HepG2 (cell line): Measurements from ENCODE around the gene PTPRM. TPM values are rescaled to one million over a fixed set of nuclear protein-coding genes. Genes with fewer than 3 reads are reported as not detected.

Source experiments
- ATAC-seq: fragments of 200-7000 bp; cut with Tn5 transposase; 3 replicates; pipeline ENCODE4 v1.9.1; 2020; ENCODE audit warnings: mild to moderate bottlenecking, moderate library complexity
- BruUV-seq: library from RNA; stranded (reverse); fragments of 400-500 nt; replicated peaks from 2 replicates; lab custom pipeline; 2021; lab: Mats Ljungman, UMichigan
- CTCF ChIA-PET: fragments of 300-600 bp; formaldehyde crosslinking; extraction: SDS; loops from one replicate; lab custom pipeline; 2021; ENCODE audit warnings: low total read pairs, inconsistent platforms, low intra/inter-chr PET ratio; lab: Yijun Ruan, JAX
- POLR2A ChIA-PET: fragments of 350-600 bp; sonication (Branson Sonifier 250); formaldehyde crosslinking; loops from one replicate; lab custom pipeline; 2020; ENCODE audit warnings: antibody characterized with exemption, inconsistent platforms; lab: Yijun Ruan, JAX
- DNase-seq: peaks from one replicate; pipeline ENCODE4 v3.0.0-alpha.2; 2015; ENCODE audit warnings: low spot score
- FAIRE-seq: peaks from 3 replicates; lab custom pipeline; 2011; peaks lifted over from hg19 to GRCh38; lab: Jason Lieb, UNC
- H2AFZ ChIP-seq: one replicate; pipeline ENCODE4 v1.6.1; 2011; ENCODE audit warnings: low read length, inconsistent platforms
- H3K27ac ChIP-seq: fragments of 300-600 bp; 3 replicates; pipeline ENCODE4 v1.8.0; 2011; ENCODE audit warnings: mixed run types, mild to moderate bottlenecking, mixed read lengths, low read length, inconsistent platforms; ENCODE audit not compliant: insufficient read depth; ENCODE audit errors: extremely low read length
- H3K27me3 ChIP-seq, 2 experiments: fragments of 200-600 bp in 1 of 2; 2 replicates in 1 of 2; 3 replicates in 1 of 2; pipeline versions ENCODE4 v1.6.0 to v1.8.0; 2011; ENCODE audit warnings: low read length in 2 of 2, mild to moderate bottlenecking in 2 of 2, moderate library complexity in 2 of 2, inconsistent platforms in 1 of 2; ENCODE audit not compliant: insufficient read depth in 2 of 2, control insufficient read depth in 1 of 2
- H3K36me3 ChIP-seq, 2 experiments: fragments of 200-600 bp in 1 of 2; replicated peaks in 1 of 2; 2 replicates in 1 of 2; 3 replicates in 1 of 2; pipeline versions ENCODE4 v1.5.1 to v1.8.0; 2011; ENCODE audit warnings: low read length in 2 of 2, inconsistent platforms in 1 of 2; ENCODE audit not compliant: insufficient read depth in 2 of 2, control insufficient read depth in 1 of 2
- H3K4me1 ChIP-seq: 2 replicates; pipeline ENCODE4 v1.5.1; 2012; ENCODE audit warnings: low read length, inconsistent platforms; ENCODE audit not compliant: insufficient read depth
- H3K4me2 ChIP-seq: 2 replicates; pipeline ENCODE4 v1.6.0; 2011; ENCODE audit warnings: low read depth, low read length, inconsistent platforms
- H3K4me3 ChIP-seq, 3 experiments: fragments of 200-600 bp in 1 of 3; sonication (generic), shearing (Covaris generic) in 1 of 3; replicated peaks in 1 of 3; 2 replicates each; pipeline ENCODE4 v1.5.1; 2011 to 2016; ENCODE audit warnings: low read length in 3 of 3, inconsistent platforms in 2 of 3, low read depth in 2 of 3, mild to moderate bottlenecking in 2 of 3, control low read depth in 1 of 3, mixed read lengths in 1 of 3; ENCODE audit not compliant: insufficient read depth in 1 of 3
- H3K79me2 ChIP-seq: one replicate; pipeline ENCODE4 v1.6.1; 2011; ENCODE audit warnings: low read length, inconsistent platforms; ENCODE audit not compliant: insufficient read depth
- H3K9ac ChIP-seq: 2 replicates; pipeline ENCODE4 v1.6.0; 2011; ENCODE audit warnings: mild to moderate bottlenecking, low read depth, low read length, inconsistent platforms; ENCODE audit not compliant: insufficient read depth
- H3K9me3 ChIP-seq: 2 replicates; pipeline ENCODE4 v1.5.1; 2012; ENCODE audit warnings: mild to moderate bottlenecking, low read length
- H4K20me1 ChIP-seq: 2 replicates; pipeline ENCODE4 v1.6.0; 2011; ENCODE audit warnings: inconsistent platforms, mild to moderate bottlenecking, low read length, moderate library complexity; ENCODE audit not compliant: insufficient read depth
- CCAR2 ChIP-seq: fragments of 200-400 bp; formaldehyde crosslinking; optimal IDR thresholded peaks from 2 replicates; pipeline ENCODE3; 2018; ENCODE audit warnings: low read depth, mild to moderate bottlenecking, low read length, moderate library complexity
- GATAD2A ChIP-seq: IDR thresholded peaks from 2 replicates; pipeline ENCODE4 v1.6.1; 2016
- IRF2 ChIP-seq: IDR thresholded peaks from 2 replicates; pipeline ENCODE4 v1.6.1; 2018; ENCODE audit warnings: missing genetic modification reagents, missing compliant biosample characterization
- RFXAP ChIP-seq: sonication (generic); formaldehyde crosslinking; IDR thresholded peaks from 2 replicates; pipeline ENCODE4 v1.4.0; 2020; ENCODE audit warnings: missing genetic modification reagents, borderline replicate concordance
- SNRNP70 ChIP-seq: fragments of 200-400 bp; formaldehyde crosslinking; IDR thresholded peaks from 2 replicates; pipeline ENCODE4 v1.6.1; 2017; ENCODE audit warnings: mild to moderate bottlenecking, low read depth, low read length, moderate library complexity
- SOX13 ChIP-seq, 3 experiments: fragments of 450-650 bp in 1 of 3; sonication (generic) in 1 of 3; formaldehyde crosslinking in 1 of 3; IDR thresholded peaks in 2 of 3; conservative IDR thresholded peaks in 1 of 3; 2 replicates each; pipeline versions ENCODE4 v1.5.0 to v1.6.1; 2016 to 2020; ENCODE audit warnings: antibody characterized with exemption in 1 of 3, mild to moderate bottlenecking in 1 of 3, missing compliant biosample characterization in 1 of 3, missing genetic modification reagents in 1 of 3, moderate library complexity in 1 of 3
- TAF1 ChIP-seq: sonication (generic); formaldehyde crosslinking; IDR thresholded peaks from 2 replicates; pipeline ENCODE4 v1.4.0; 2020; ENCODE audit warnings: missing genetic modification reagents
- ZBTB14 ChIP-seq: sonication (generic); formaldehyde crosslinking; IDR thresholded peaks from 2 replicates; pipeline ENCODE4 v1.4.0; 2020; ENCODE audit warnings: missing genetic modification reagents
- ZNF296 ChIP-seq: sonication (generic); formaldehyde crosslinking; conservative IDR thresholded peaks from 2 replicates; pipeline ENCODE4 v1.5.0; 2020; ENCODE audit warnings: mild to moderate bottlenecking, missing genetic modification reagents
- ZNF513 ChIP-seq: sonication (generic); formaldehyde crosslinking; conservative IDR thresholded peaks from 2 replicates; pipeline ENCODE4 v1.5.0; 2020; ENCODE audit warnings: missing genetic modification reagents
- ZNF558 ChIP-seq: sonication (generic); formaldehyde crosslinking; IDR thresholded peaks from 2 replicates; pipeline ENCODE4 v1.9.0; 2022; ENCODE audit warnings: mild to moderate bottlenecking, missing genetic modification reagents, borderline replicate concordance
- ZNF713 ChIP-seq: sonication (generic); formaldehyde crosslinking; IDR thresholded peaks from 2 replicates; pipeline ENCODE4 v1.4.0; 2020; ENCODE audit warnings: mild to moderate bottlenecking, missing genetic modification reagents
- ZNF749 ChIP-seq: sonication (generic); formaldehyde crosslinking; IDR thresholded peaks from 2 replicates; pipeline ENCODE4 v1.8.0; 2022; ENCODE audit warnings: mild to moderate bottlenecking, missing genetic modification reagents, moderate library complexity, borderline replicate concordance
- ZNF790 ChIP-seq: sonication (generic); formaldehyde crosslinking; IDR thresholded peaks from 2 replicates; pipeline ENCODE4 v1.8.0; 2022; ENCODE audit warnings: missing genetic modification reagents, mild to moderate bottlenecking, borderline replicate concordance
- ZNF816 ChIP-seq: sonication (generic); formaldehyde crosslinking; IDR thresholded peaks from 2 replicates; pipeline ENCODE4 v1.8.0; 2022; ENCODE audit warnings: missing genetic modification reagents, mild to moderate bottlenecking, borderline replicate concordance
- WGBS: methylation state at CpG from one replicate; pipeline ENCODE4 v1.1.6; 2017; ENCODE audit warnings: low lambda C conversion rate; 5-methylcytosine and 5-hydroxymethylcytosine counted together
- in situ Hi-C: cut with HindIII; loops from 2 replicates; pipeline ENCODE4 v1.10.0; 2017; ENCODE audit warnings: low pct_unique_long_range_greater_than_20kb; ENCODE audit not compliant: extremely low pct_ligation_motif_present
- intact Hi-C: fragments of 100-400 bp; cut with micrococcal nuclease; formaldehyde crosslinking; loops from one replicate; pipeline ENCODE4 v1.10.0; 2022; ENCODE audit not compliant: unreplicated experiment
- polyA plus RNA-seq, 8 experiments: library from polyadenylated mRNA; depleted of rRNA in 3 of 8; stranded (reverse) in 7 of 8; unstranded in 1 of 8; fragments of >200 nt; fragmentation: Illumina TruSeq in 4 of 8; extraction: Trizol in 4 of 8; gene quantifications; 2 replicates each; pipeline versions ENCODE4 v1.2.1 to v1.2.3, GENCODE V29; 2011 to 2016; ENCODE audit warnings: low read depth in 4 of 8, missing spikeins in 1 of 8, mixed read lengths in 1 of 8; ENCODE audit not compliant: insufficient read depth in 1 of 8
- total RNA-seq, 5 experiments: library from RNA; depleted of rRNA; stranded (reverse); fragments of >200 nt; fragmentation: Illumina TruSeq; extraction: Trizol; gene quantifications; 2 replicates each; pipeline ENCODE4 v1.2.3, GENCODE V29; 2016; ENCODE audit warnings: low read depth in 1 of 5
- TF ChIP-seq, protein P1 (sequence below): sonication (generic); formaldehyde crosslinking; IDR thresholded peaks from 2 replicates; pipeline ENCODE4 v1.4.0; 2020; ENCODE audit warnings: mild to moderate bottlenecking, missing genetic modification reagents
- TF ChIP-seq, protein P2 (sequence below): sonication (generic); formaldehyde crosslinking; IDR thresholded peaks from 2 replicates; pipeline ENCODE4 v1.4.0; 2020; ENCODE audit warnings: missing genetic modification reagents
- TF ChIP-seq, protein P3 (sequence below): sonication (generic); formaldehyde crosslinking; IDR thresholded peaks from 2 replicates; pipeline ENCODE4 v1.4.0; 2020; ENCODE audit warnings: missing genetic modification reagents

PTPRM gene
- total and polyA plus RNA-seq, 2 of the 13 experiments (the other 11 are each of a cell fraction or from before 2014, with no cell fraction given), result 12.6 to 108 TPM

DNA sequence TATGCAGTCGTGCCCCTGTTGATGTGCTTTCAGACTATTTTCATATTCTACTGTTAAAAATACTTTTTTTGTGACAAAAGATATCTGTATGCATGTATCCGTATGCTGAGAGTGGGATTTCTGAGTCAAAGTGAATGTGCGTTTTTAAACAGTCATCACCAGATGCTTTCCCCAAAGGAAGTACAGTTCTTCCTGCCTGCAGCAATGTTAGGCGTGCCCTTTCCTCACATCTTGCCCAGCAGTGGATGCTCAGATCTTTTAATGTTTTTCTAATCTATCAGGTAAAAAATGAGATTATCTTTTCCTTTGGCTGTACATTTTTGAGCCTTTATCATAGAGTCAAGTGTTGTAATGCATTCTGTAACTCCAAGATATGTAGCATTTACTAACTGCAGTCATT, 111.7 kb downstream of the PTPRM start:
- DNase-seq (no peak), ATAC-seq (no peak), FAIRE-seq (no peak)
- H3K4me3 ChIP-seq, result no peak overlapping the region
- H3K4me1 ChIP-seq, result peaks cover 10% of the 10 kb centered on the region
- no peak overlapping the region for H3K9ac ChIP-seq
- no peaks in the 10 kb centered on the region for H4K20me1 ChIP-seq
- no peaks in the 10 kb centered on the region for H3K27me3 ChIP-seq
- no peaks in the 10 kb centered on the region for H3K36me3 ChIP-seq
- H3K27ac ChIP-seq, result no peak overlapping the region
- no TSS peak for BruUV-seq
- no peak overlapping the region for H3K4me2 ChIP-seq
- intact Hi-C loops (no loop called here), in situ Hi-C loops (no loop called here)
- H2AFZ ChIP-seq, result no peak overlapping the region
- no peak for TF ChIP-seq SOX13 (IDR thresholded peaks at IDR 0.05)
- TF ChIP-seq SOX13 (CRISPR knock-in tag; conservative IDR thresholded peaks at IDR 0.05 in 1 of 2, IDR thresholded peaks at IDR 0.05 in 1 of 2), result no peak
- no peak for TF ChIP-seq ZNF713 (CRISPR knock-in tag)
- no peak for TF ChIP-seq ZNF296
- TF ChIP-seq RFXAP (CRISPR knock-in tag), result no peak
- TF ChIP-seq ZNF816, result no peak
- TF ChIP-seq, protein P1, sequence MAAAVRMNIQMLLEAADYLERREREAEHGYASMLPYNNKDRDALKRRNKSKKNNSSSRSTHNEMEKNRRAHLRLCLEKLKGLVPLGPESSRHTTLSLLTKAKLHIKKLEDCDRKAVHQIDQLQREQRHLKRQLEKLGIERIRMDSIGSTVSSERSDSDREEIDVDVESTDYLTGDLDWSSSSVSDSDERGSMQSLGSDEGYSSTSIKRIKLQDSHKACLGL, result no peak
- TF ChIP-seq ZNF790 (CRISPR knock-in tag), result no peak
- TF ChIP-seq, protein P2, sequence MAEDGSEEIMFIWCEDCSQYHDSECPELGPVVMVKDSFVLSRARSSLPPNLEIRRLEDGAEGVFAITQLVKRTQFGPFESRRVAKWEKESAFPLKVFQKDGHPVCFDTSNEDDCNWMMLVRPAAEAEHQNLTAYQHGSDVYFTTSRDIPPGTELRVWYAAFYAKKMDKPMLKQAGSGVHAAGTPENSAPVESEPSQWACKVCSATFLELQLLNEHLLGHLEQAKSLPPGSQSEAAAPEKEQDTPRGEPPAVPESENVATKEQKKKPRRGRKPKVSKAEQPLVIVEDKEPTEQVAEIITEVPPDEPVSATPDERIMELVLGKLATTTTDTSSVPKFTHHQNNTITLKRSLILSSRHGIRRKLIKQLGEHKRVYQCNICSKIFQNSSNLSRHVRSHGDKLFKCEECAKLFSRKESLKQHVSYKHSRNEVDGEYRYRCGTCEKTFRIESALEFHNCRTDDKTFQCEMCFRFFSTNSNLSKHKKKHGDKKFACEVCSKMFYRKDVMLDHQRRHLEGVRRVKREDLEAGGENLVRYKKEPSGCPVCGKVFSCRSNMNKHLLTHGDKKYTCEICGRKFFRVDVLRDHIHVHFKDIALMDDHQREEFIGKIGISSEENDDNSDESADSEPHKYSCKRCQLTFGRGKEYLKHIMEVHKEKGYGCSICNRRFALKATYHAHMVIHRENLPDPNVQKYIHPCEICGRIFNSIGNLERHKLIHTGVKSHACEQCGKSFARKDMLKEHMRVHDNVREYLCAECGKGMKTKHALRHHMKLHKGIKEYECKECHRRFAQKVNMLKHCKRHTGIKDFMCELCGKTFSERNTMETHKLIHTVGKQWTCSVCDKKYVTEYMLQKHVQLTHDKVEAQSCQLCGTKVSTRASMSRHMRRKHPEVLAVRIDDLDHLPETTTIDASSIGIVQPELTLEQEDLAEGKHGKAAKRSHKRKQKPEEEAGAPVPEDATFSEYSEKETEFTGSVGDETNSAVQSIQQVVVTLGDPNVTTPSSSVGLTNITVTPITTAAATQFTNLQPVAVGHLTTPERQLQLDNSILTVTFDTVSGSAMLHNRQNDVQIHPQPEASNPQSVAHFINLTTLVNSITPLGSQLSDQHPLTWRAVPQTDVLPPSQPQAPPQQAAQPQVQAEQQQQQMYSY (CRISPR knock-in tag), result no peak
- TF ChIP-seq ZBTB14 (CRISPR knock-in tag), result no peak
- TF ChIP-seq SNRNP70, result no peak
- TF ChIP-seq, protein P3, sequence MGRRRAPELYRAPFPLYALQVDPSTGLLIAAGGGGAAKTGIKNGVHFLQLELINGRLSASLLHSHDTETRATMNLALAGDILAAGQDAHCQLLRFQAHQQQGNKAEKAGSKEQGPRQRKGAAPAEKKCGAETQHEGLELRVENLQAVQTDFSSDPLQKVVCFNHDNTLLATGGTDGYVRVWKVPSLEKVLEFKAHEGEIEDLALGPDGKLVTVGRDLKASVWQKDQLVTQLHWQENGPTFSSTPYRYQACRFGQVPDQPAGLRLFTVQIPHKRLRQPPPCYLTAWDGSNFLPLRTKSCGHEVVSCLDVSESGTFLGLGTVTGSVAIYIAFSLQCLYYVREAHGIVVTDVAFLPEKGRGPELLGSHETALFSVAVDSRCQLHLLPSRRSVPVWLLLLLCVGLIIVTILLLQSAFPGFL (CRISPR knock-in tag), result no peak
- no peak for TF ChIP-seq ZNF558 (CRISPR knock-in tag)
- no peak for TF ChIP-seq IRF2 (CRISPR knock-in tag)
- TF ChIP-seq TAF1, result no peak
- no peak for TF ChIP-seq CCAR2
- TF ChIP-seq ZNF749, result no peak
- no peak for TF ChIP-seq ZNF513
- TF ChIP-seq GATAD2A, result no peak
- ChIA-PET CTCF (no interaction called here), POLR2A (no interaction called here)
- H3K9me3 ChIP-seq, result no peaks in the 10 kb centered on the region
- 91% methylated on average over 4 of the region's 4 CpGs for WGBS
- H3K79me2 ChIP-seq, result no peaks in the 10 kb centered on the region
